ENCODE results near the gene RNGTT.

DNA sequence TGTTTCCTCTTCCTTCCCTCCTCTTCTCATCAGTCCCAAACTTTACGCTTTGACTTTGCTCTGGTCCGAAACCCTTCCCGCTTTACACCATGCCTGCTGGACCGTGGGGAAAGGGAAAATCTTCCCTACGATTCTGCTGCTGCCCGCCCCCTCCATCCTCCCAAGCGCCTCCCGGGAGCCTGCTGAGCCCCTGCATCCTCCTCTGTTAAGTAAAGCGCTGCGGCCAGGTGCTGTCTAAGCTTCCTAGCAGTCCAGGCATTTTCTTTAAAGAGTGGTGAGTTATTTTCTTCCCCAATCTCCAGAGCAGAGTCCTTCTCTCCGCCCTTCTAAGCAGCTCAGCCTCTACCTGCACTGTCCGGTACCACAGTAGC is 376.3 kb downstream of the RNGTT start:
- no peak for TF ChIP-seq JUND (IDR thresholded peaks at IDR 0.05; ENCODE audit: low read depth, low read length)
- TF ChIP-seq, protein P1, sequence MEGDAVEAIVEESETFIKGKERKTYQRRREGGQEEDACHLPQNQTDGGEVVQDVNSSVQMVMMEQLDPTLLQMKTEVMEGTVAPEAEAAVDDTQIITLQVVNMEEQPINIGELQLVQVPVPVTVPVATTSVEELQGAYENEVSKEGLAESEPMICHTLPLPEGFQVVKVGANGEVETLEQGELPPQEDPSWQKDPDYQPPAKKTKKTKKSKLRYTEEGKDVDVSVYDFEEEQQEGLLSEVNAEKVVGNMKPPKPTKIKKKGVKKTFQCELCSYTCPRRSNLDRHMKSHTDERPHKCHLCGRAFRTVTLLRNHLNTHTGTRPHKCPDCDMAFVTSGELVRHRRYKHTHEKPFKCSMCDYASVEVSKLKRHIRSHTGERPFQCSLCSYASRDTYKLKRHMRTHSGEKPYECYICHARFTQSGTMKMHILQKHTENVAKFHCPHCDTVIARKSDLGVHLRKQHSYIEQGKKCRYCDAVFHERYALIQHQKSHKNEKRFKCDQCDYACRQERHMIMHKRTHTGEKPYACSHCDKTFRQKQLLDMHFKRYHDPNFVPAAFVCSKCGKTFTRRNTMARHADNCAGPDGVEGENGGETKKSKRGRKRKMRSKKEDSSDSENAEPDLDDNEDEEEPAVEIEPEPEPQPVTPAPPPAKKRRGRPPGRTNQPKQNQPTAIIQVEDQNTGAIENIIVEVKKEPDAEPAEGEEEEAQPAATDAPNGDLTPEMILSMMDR (IDR thresholded peaks at IDR 0.05 in 2 of 3, conservative IDR thresholded peaks at IDR 0.05 in 1 of 3; ENCODE audit: control insufficient read depth in 2 of 3, extremely low read depth in 1 of 3, insufficient read depth in 1 of 3, low read depth in 3 of 3, low read length in 3 of 3) = no peak
- TF ChIP-seq POLR2A (IDR thresholded peaks at IDR 0.05; ENCODE audit: low read depth, low read length) = no peak
- no peak for TF ChIP-seq TAF1 (IDR thresholded peaks at IDR 0.05; ENCODE audit: borderline replicate concordance, low read depth, low read length)
